ENCODE results near the gene SYNE1.
"Not testable (repeated sequence)": the region's sequence is repeated elsewhere in the genome, so short reads cannot be mapped to it uniquely, and the experiment has no call there.

The SYNE1 gene

GRCh38 chr6:152625213-152625612 lies 11.9 kb downstream of the SYNE1 start:
- Histone ChIP-seq H3K4me1 (ENCODE audit: control insufficient read depth, insufficient read depth, low read length) (no peaks in the 10 kb centered on the region), H3K9me3 (ENCODE audit: control insufficient read depth, low read length) (no peaks in the 10 kb centered on the region), H3K27ac (ENCODE audit: insufficient read depth, low read depth, low read length, poor library complexity, severe bottlenecking) (no peak overlapping the region), H3K27me3 (ENCODE audit: control insufficient read depth, insufficient read depth, low read length, poor library complexity, severe bottlenecking) (no peaks in the 10 kb centered on the region), H3K36me3 (ENCODE audit: control insufficient read depth, insufficient read depth, low read length) (no peaks in the 10 kb centered on the region), H3K4me3 (ENCODE audit: insufficient read depth, low read depth, low read length) (no peak overlapping the region)
- 88 to 92% methylated on average over 2 of the region's 2 CpGs for WGBS, 2 experiments

- not testable (repeated sequence) for H3K4me3 ChIP-seq (ENCODE audit: insufficient read depth, low read depth, low read length); H3K36me3 ChIP-seq (ENCODE audit: control insufficient read depth, insufficient read depth, low read length)
- WGBS, 2 experiments, result 94 to 95% methylated on average over 2 of the region's 3 CpGs
Observed at GRCh38 chr6:152614776-152615175, 22.4 kb downstream of the SYNE1 start.

GRCh38 chr6:152609125-152609670 lies 28.0 kb downstream of the SYNE1 start:
- no peaks in the 10 kb centered on the region for H3K9me3 ChIP-seq (ENCODE audit: control insufficient read depth, low read length)
- H3K36me3 ChIP-seq (ENCODE audit: control insufficient read depth, insufficient read depth, low read length), result no peaks in the 10 kb centered on the region
- H3K4me3 ChIP-seq (ENCODE audit: insufficient read depth, low read depth, low read length), result no peak overlapping the region
- H3K27ac ChIP-seq (ENCODE audit: insufficient read depth, low read depth, low read length, poor library complexity, severe bottlenecking), result no peak overlapping the region
- H3K27me3 ChIP-seq (ENCODE audit: control insufficient read depth, insufficient read depth, low read length, poor library complexity, severe bottlenecking), result no peaks in the 10 kb centered on the region
- 81 to 84% methylated on average over 10 of the region's 10 CpGs for WGBS, 2 experiments
- no peaks in the 10 kb centered on the region for H3K4me1 ChIP-seq (ENCODE audit: control insufficient read depth, insufficient read depth, low read length)

More at GRCh38 chr6:152614776-152615175, 22.4 kb downstream of the SYNE1 start:
- not testable (repeated sequence) for H3K27me3 ChIP-seq (ENCODE audit: control insufficient read depth, insufficient read depth, low read length, poor library complexity, severe bottlenecking); H3K27ac ChIP-seq (ENCODE audit: insufficient read depth, low read depth, low read length, poor library complexity, severe bottlenecking); H3K9me3 ChIP-seq (ENCODE audit: control insufficient read depth, low read length); H3K4me1 ChIP-seq (ENCODE audit: control insufficient read depth, insufficient read depth, low read length)

GRCh38 chr6:152605941-152606340 lies 31.2 kb downstream of the SYNE1 start:
- Histone ChIP-seq H3K36me3 (ENCODE audit: control insufficient read depth, insufficient read depth, low read length) (no peaks in the 10 kb centered on the region), H3K4me1 (ENCODE audit: control insufficient read depth, insufficient read depth, low read length) (no peaks in the 10 kb centered on the region), H3K9me3 (ENCODE audit: control insufficient read depth, low read length) (no peaks in the 10 kb centered on the region), H3K27me3 (ENCODE audit: control insufficient read depth, insufficient read depth, low read length, poor library complexity, severe bottlenecking) (no peaks in the 10 kb centered on the region), H3K27ac (ENCODE audit: insufficient read depth, low read depth, low read length, poor library complexity, severe bottlenecking) (no peak overlapping the region), H3K4me3 (ENCODE audit: insufficient read depth, low read depth, low read length) (no peak overlapping the region)
- 91 to 95% methylated on average over 2 of the region's 2 CpGs for WGBS, 2 experiments

- 89 to 100% methylated on average over 1 of the region's 1 CpG for WGBS, 2 experiments
- H3K4me3 ChIP-seq (ENCODE audit: insufficient read depth, low read depth, low read length), result no peak overlapping the region
- H3K27me3 ChIP-seq (ENCODE audit: control insufficient read depth, insufficient read depth, low read length, poor library complexity, severe bottlenecking), result no peaks in the 10 kb centered on the region
- no peaks in the 10 kb centered on the region for H3K4me1 ChIP-seq (ENCODE audit: control insufficient read depth, insufficient read depth, low read length)
- H3K9me3 ChIP-seq (ENCODE audit: control insufficient read depth, low read length), result no peaks in the 10 kb centered on the region
- no peaks in the 10 kb centered on the region for H3K36me3 ChIP-seq (ENCODE audit: control insufficient read depth, insufficient read depth, low read length)
- H3K27ac ChIP-seq (ENCODE audit: insufficient read depth, low read depth, low read length, poor library complexity, severe bottlenecking), result no peak overlapping the region
Observed at GRCh38 chr6:152605342-152605741, 31.8 kb downstream of the SYNE1 start.

- H3K4me3 ChIP-seq (ENCODE audit: insufficient read depth, low read depth, low read length), result no peak overlapping the region
- no peaks in the 10 kb centered on the region for H3K9me3 ChIP-seq (ENCODE audit: control insufficient read depth, low read length)
- no peaks in the 10 kb centered on the region for H3K4me1 ChIP-seq (ENCODE audit: control insufficient read depth, insufficient read depth, low read length)
- H3K27ac ChIP-seq (ENCODE audit: insufficient read depth, low read depth, low read length, poor library complexity, severe bottlenecking), result no peak overlapping the region
- no peaks in the 10 kb centered on the region for H3K36me3 ChIP-seq (ENCODE audit: control insufficient read depth, insufficient read depth, low read length)
- no peaks in the 10 kb centered on the region for H3K27me3 ChIP-seq (ENCODE audit: control insufficient read depth, insufficient read depth, low read length, poor library complexity, severe bottlenecking)
Observed at GRCh38 chr6:152603911-152604310, 33.3 kb downstream of the SYNE1 start.

- H3K4me3 ChIP-seq (ENCODE audit: insufficient read depth, low read depth, low read length), result no peak overlapping the region
- no peaks in the 10 kb centered on the region for H3K27me3 ChIP-seq (ENCODE audit: control insufficient read depth, insufficient read depth, low read length, poor library complexity, severe bottlenecking)
- H3K9me3 ChIP-seq (ENCODE audit: control insufficient read depth, low read length), result no peaks in the 10 kb centered on the region
- H3K36me3 ChIP-seq (ENCODE audit: control insufficient read depth, insufficient read depth, low read length), result no peaks in the 10 kb centered on the region
- no peaks in the 10 kb centered on the region for H3K4me1 ChIP-seq (ENCODE audit: control insufficient read depth, insufficient read depth, low read length)
- no peak overlapping the region for H3K27ac ChIP-seq (ENCODE audit: insufficient read depth, low read depth, low read length, poor library complexity, severe bottlenecking)
- 92 to 97% methylated on average over 5 of the region's 5 CpGs for WGBS, 2 experiments
Observed at GRCh38 chr6:152600022-152600421, 37.1 kb downstream of the SYNE1 start.

GRCh38 chr6:152598901-152599537 lies 38.1 kb downstream of the SYNE1 start:
- no peaks in the 10 kb centered on the region for H3K4me1 ChIP-seq (ENCODE audit: control insufficient read depth, insufficient read depth, low read length)
- H3K27me3 ChIP-seq (ENCODE audit: control insufficient read depth, insufficient read depth, low read length, poor library complexity, severe bottlenecking), result no peaks in the 10 kb centered on the region
- no peaks in the 10 kb centered on the region for H3K9me3 ChIP-seq (ENCODE audit: control insufficient read depth, low read length)
- no peak overlapping the region for H3K4me3 ChIP-seq (ENCODE audit: insufficient read depth, low read depth, low read length)
- WGBS, 2 experiments, result 94 to 95% methylated on average over 4 of the region's 4 CpGs
- no peaks in the 10 kb centered on the region for H3K36me3 ChIP-seq (ENCODE audit: control insufficient read depth, insufficient read depth, low read length)
- no peak overlapping the region for H3K27ac ChIP-seq (ENCODE audit: insufficient read depth, low read depth, low read length, poor library complexity, severe bottlenecking)

- Histone ChIP-seq H3K36me3 (ENCODE audit: control insufficient read depth, insufficient read depth, low read length) (no peaks in the 10 kb centered on the region), H3K4me3 (ENCODE audit: insufficient read depth, low read depth, low read length) (no peak overlapping the region), H3K27me3 (ENCODE audit: control insufficient read depth, insufficient read depth, low read length, poor library complexity, severe bottlenecking) (no peaks in the 10 kb centered on the region), H3K9me3 (ENCODE audit: control insufficient read depth, low read length) (no peaks in the 10 kb centered on the region), H3K27ac (ENCODE audit: insufficient read depth, low read depth, low read length, poor library complexity, severe bottlenecking) (no peak overlapping the region), H3K4me1 (ENCODE audit: control insufficient read depth, insufficient read depth, low read length) (no peaks in the 10 kb centered on the region)
Observed at GRCh38 chr6:152598421-152598820, 38.7 kb downstream of the SYNE1 start.

GRCh38 chr6:152596726-152597125 lies 40.4 kb downstream of the SYNE1 start:
- no peaks in the 10 kb centered on the region for H3K4me1 ChIP-seq (ENCODE audit: control insufficient read depth, insufficient read depth, low read length)
- WGBS, 2 experiments, result 93 to 100% methylated on average over 1 to 2 of the region's 2 CpGs
- H3K36me3 ChIP-seq (ENCODE audit: control insufficient read depth, insufficient read depth, low read length), result no peaks in the 10 kb centered on the region
- no peak overlapping the region for H3K27ac ChIP-seq (ENCODE audit: insufficient read depth, low read depth, low read length, poor library complexity, severe bottlenecking)
- no peaks in the 10 kb centered on the region for H3K27me3 ChIP-seq (ENCODE audit: control insufficient read depth, insufficient read depth, low read length, poor library complexity, severe bottlenecking)
- H3K4me3 ChIP-seq (ENCODE audit: insufficient read depth, low read depth, low read length), result no peak overlapping the region
- H3K9me3 ChIP-seq (ENCODE audit: control insufficient read depth, low read length), result no peaks in the 10 kb centered on the region

- no peak overlapping the region for H3K4me3 ChIP-seq (ENCODE audit: insufficient read depth, low read depth, low read length)
- no peaks in the 10 kb centered on the region for H3K36me3 ChIP-seq (ENCODE audit: control insufficient read depth, insufficient read depth, low read length)
- WGBS, 2 experiments, result 82 to 88% methylated on average over 4 of the region's 4 CpGs
- H3K27me3 ChIP-seq (ENCODE audit: control insufficient read depth, insufficient read depth, low read length, poor library complexity, severe bottlenecking), result no peaks in the 10 kb centered on the region
- H3K4me1 ChIP-seq (ENCODE audit: control insufficient read depth, insufficient read depth, low read length), result no peaks in the 10 kb centered on the region
- no peak overlapping the region for H3K27ac ChIP-seq (ENCODE audit: insufficient read depth, low read depth, low read length, poor library complexity, severe bottlenecking)
- no peaks in the 10 kb centered on the region for H3K9me3 ChIP-seq (ENCODE audit: control insufficient read depth, low read length)
Observed at GRCh38 chr6:152595499-152595898, 41.7 kb downstream of the SYNE1 start.
